Measurements from ENCODE around the gene MEP1A.

MEP1A gene

DNA sequence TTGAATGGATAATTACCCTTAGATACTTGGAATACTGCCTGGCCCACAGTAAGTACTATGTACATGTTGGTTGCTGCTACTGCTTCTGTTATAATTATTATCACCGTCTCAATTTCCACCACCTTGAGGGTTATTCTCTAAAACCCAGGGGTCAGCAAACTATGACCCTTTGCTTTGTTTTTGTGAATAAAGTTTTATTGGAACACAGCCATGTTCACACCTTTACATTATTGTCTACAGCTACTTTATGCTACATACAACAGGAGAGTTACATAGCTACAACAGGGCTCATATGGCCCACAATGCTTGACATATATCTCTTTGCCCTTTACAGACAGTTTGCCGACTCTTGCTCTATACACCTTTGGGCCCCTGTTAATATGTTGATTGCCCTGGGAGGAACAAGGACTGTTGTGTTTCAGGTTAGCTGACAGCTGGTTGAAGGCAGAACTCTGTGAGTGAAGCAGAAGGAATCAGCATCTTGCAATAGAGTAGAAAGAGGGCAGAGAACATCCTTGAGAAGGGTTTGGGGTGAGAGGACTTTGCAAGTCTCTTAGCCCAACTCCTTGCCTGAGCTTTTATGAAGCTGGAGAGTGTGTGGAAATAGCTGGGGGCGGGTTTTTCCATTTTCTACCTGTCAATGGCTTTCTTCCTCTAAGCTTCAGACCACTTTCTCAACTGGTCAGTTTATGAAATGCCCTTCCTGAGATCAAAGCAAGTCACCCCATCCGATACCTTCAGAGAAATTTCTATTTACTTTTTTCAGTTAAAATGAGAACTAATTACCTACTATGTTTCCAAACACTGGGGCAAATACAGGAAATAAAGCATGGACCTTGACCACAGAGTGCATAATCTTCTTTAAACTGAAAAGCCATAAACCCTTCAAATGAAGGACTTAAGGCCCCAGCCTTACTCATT, 3.5 kb upstream of the MEP1A start:
- H3K4me3 Mint-ChIP-seq, result no peak overlapping the region
- H3K27ac Mint-ChIP-seq, result no peak overlapping the region
- H3K4me1 Mint-ChIP-seq, result no peaks in the 10 kb centered on the region
- no peak for DNase-seq
- no peaks in the 10 kb centered on the region for H3K9me3 Mint-ChIP-seq
- peaks cover 4% of the 10 kb centered on the region for H3K27me3 Mint-ChIP-seq
- no peak for ATAC-seq
- no peaks in the 10 kb centered on the region for H3K36me3 Mint-ChIP-seq (ENCODE audit: low read depth)

DNA sequence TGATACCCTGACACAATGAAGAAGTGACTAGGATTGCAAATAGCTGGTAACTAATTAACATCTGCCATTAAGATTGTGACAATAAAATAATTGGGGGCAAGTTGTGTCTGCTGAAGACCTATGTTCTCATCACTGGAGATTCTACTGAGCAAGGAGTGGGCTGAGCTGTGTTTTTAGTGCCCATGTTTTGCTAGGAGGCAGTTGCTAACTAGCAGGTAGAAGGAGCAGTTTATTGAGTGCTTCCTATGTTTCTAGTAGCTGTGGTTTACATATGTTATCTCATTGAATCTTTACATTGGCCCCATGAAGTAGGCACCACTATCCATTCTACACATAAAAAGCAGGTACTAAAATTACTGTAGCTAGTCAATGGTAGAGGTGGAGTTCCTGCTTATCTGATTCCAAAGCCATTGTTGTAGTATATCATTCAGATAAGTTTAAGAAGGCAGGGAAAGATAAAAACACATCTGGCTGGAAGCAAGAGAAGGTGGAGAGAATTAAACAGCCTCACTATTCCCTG, 2.8 kb upstream of the MEP1A start:
- Mint-ChIP-seq H3K4me1 (no peaks in the 10 kb centered on the region), H3K9me3 (no peaks in the 10 kb centered on the region), H3K27ac (no peak overlapping the region), H3K4me3 (no peak overlapping the region), H3K27me3 (peaks cover 4% of the 10 kb centered on the region), H3K36me3 (ENCODE audit: low read depth) (no peaks in the 10 kb centered on the region)
- ATAC-seq (no peak), DNase-seq (no peak)

DNA sequence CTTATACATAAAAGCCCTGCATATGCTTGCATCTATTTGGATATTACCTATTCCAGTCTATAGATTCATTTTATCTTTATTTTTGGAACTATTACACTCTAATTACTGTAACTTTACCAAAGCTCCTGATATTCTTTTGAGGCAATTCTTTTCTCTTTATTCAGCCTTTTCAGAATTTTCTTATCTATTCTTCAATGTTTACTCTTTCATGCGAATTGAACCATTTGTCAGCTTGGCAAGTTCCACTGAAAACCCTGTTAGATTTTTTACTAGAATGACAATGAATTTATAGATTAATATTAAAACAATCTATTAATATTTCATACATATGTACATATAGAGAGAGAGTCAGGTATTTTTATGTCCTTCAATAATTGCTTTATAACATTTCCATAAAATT, 554 bp upstream of the MEP1A start:
- no peaks in the 10 kb centered on the region for H3K36me3 Mint-ChIP-seq (ENCODE audit: low read depth)
- H3K27me3 Mint-ChIP-seq, result peaks cover 7% of the 10 kb centered on the region
- no peak overlapping the region for H3K4me3 Mint-ChIP-seq
- H3K4me1 Mint-ChIP-seq, result no peaks in the 10 kb centered on the region
- no peak for ATAC-seq
- no peak for DNase-seq
- no peaks in the 10 kb centered on the region for H3K9me3 Mint-ChIP-seq
- H3K27ac Mint-ChIP-seq, result no peak overlapping the region

DNA sequence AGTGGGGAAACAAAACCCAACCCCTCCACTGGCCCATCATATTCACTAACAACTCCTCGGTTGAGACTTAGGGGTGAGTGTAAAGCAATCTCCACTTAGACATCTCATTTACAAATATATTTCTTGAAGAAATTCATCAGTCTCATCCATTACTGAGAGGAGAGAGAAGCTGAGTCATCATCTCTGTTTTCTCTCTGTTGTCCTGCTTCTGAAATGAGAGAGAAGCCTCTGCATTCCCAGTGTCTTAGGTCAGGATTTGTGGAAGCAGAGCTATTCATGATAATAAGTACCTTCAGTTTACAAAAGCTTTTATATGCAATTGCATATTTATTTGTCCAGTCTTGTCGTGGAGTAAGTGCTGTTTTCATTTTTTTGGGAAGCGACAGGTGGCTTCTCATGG, 879 bp downstream of the MEP1A start:
- Mint-ChIP-seq H3K9me3 (no peaks in the 10 kb centered on the region), H3K4me3 (no peak overlapping the region), H3K4me1 (no peaks in the 10 kb centered on the region), H3K36me3 (ENCODE audit: low read depth) (no peaks in the 10 kb centered on the region), H3K27me3 (peaks cover 7% of the 10 kb centered on the region), H3K27ac (no peak overlapping the region)
- DNase-seq (no peak), ATAC-seq (no peak)

DNA sequence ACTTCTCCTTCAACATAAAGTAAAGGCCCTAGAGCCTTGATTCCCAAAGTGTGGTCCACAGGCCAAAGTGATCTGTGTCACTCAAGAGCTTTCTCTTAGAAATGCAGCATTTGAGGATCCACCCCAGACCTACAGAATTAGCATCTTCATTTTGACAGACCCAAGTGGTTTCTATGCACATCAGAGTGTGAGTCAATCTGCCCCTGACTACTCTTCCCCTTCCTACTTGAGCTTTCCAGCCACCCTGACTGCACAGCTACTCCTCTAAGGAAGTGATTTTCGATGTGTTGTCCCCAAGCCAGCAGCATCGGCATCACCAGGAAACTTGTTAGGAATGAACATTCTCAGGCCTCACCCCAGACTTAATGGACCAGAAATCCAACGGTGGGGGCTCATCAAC, 2.6 kb downstream of the MEP1A start:
- DNase-seq, result no peak
- no peaks in the 10 kb centered on the region for H3K36me3 Mint-ChIP-seq (ENCODE audit: low read depth)
- H3K4me3 Mint-ChIP-seq, result no peak overlapping the region
- peaks cover 7% of the 10 kb centered on the region for H3K27me3 Mint-ChIP-seq
- H3K4me1 Mint-ChIP-seq, result no peaks in the 10 kb centered on the region
- no peak overlapping the region for H3K27ac Mint-ChIP-seq
- ATAC-seq, result no peak
- H3K9me3 Mint-ChIP-seq, result no peaks in the 10 kb centered on the region

DNA sequence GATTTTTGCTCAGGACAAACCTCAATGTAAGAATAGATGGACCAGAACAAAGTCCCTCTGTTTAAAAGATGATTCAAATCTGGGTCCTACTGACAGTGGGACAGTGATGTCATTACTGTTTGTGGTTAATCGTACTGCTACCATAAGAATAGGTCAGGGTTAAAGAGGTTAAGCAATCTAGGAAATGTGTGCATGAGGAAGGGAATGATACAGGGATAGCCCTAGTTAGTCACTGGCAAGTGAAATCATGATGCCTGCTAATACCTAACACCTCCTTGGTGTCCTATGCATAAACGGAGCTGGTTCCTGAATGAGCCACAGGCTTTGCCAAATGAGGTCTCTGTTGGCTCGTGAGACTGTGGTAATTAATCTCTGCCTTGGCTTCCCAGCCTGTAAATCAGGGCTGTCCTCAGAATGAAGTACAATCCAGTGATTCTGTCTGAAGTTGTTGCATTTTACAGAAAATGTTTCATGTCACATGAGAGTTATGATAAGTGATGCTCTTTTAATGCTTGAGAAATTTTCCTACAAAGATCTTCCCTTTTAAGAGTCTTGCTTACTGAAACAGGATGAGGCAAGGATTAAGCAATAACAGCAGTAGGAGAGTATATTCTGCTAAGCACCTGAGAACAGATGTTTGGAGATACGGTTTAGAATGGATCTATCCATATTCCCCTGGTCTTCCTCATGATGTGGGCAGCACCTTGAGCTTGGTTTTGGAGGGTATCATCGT, 3.8 kb downstream of the MEP1A start:
- H3K4me1 Mint-ChIP-seq, result no peaks in the 10 kb centered on the region
- peaks cover 5% of the 10 kb centered on the region for H3K27me3 Mint-ChIP-seq
- H3K27ac Mint-ChIP-seq, result no peak overlapping the region

DNA sequence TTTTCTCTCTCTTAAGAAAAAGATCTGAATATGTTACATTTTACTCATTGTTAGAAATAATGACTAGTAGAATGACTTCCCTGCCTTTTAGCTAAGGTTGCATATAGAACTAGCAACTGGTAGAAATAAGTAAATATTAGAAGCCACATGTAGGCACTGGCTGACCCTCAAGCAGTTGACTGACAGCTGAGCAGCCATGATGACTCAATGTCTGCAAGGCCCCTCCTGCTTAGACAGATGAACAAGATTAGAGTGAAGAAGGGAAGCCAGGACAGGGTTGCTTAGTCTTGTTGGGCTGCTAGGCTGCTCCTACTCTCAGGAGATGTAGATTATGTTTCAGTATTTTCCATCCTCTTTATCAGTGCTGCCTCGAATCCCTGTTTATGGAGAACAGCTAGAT, 6.5 kb downstream of the MEP1A start:
- Mint-ChIP-seq H3K36me3 (ENCODE audit: low read depth) (no peaks in the 10 kb centered on the region), H3K27me3 (peaks cover 9% of the 10 kb centered on the region), H3K4me1 (no peaks in the 10 kb centered on the region), H3K27ac (no peak overlapping the region), H3K4me3 (no peak overlapping the region), H3K9me3 (no peaks in the 10 kb centered on the region)
- DNase-seq (no peak), ATAC-seq (no peak)

More for the DNA sequence above, 3.8 kb downstream of the MEP1A start:
- DNase-seq, result no peak
- H3K36me3 Mint-ChIP-seq (ENCODE audit: low read depth), result no peaks in the 10 kb centered on the region
- ATAC-seq, result no peak
- no peak overlapping the region for H3K4me3 Mint-ChIP-seq
- H3K9me3 Mint-ChIP-seq, result no peaks in the 10 kb centered on the region

DNA sequence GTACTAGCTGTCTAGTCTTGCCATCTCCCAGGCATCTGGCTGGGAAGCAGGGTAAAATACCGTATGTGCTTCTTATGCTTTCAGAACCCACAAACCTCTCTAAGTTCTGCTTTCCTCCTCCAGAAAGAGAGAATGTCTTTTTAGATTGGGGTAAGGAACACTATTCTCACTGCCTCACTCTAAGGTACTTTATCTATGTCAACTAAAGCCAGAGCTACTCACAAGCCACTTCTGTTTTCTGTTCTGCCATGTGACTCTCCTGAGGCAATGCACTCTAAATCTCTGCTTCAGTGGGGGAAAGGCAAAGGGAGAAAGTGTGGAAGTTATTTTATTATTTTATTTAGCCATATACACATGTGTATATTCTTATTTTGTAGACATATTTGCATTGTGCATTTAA, 15.6 kb downstream of the MEP1A start:
- no peak for ATAC-seq
- Mint-ChIP-seq H3K4me3 (no peak overlapping the region), H3K9me3 (peaks cover 7% of the 10 kb centered on the region), H3K4me1 (no peaks in the 10 kb centered on the region), H3K27me3 (peaks cover 37% of the 10 kb centered on the region), H3K36me3 (ENCODE audit: low read depth) (no peaks in the 10 kb centered on the region), H3K27ac (no peak overlapping the region)
- no peak for DNase-seq

DNA sequence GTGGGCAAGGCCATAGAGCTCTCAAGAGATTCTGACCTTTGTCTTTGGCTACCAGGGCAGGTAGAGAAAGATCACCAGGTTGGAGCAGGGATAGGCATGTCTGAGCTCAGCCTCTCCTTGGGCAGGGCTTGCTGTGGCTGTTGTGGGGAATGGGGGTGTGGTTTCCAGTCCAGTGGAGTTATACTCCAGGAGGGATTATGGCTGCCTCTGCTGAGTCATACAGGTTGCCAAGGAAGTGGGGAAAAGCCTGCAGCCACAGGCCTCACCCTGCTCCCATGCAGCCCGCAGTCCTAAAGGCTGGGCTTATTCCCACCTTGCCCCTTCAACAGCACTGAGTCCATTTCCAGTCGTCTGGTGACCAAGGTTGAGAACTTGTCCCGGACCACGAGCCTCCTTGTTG, 21.9 kb downstream of the MEP1A start:
- H3K4me1 Mint-ChIP-seq, result no peaks in the 10 kb centered on the region
- ATAC-seq, result no peak
- peaks cover 9% of the 10 kb centered on the region for H3K9me3 Mint-ChIP-seq
- H3K27me3 Mint-ChIP-seq, result peaks cover 36% of the 10 kb centered on the region
- H3K4me3 Mint-ChIP-seq, result no peak overlapping the region
- H3K36me3 Mint-ChIP-seq (ENCODE audit: low read depth), result no peaks in the 10 kb centered on the region
- no peak overlapping the region for H3K27ac Mint-ChIP-seq
- no peak for DNase-seq

DNA sequence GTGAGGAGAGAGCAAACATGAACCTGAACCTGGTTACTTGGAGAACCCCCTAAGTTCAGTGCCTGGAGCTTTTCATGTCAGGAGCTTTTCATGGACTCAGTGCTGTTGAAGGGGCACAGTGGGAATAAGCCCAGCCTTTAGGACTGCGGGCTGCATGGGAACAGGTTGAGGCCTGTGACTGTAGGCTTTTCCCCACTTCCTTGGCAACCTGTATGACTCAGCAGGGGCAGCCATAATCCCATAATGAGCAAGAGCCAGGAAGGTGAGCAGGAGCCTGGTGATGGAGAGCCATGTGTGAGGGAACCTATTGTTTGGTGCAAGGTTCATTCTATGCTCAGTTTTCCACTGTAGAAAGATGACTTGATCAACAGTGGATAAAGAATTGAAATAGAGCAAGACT, 23.4 kb downstream of the MEP1A start:
- H3K4me1 Mint-ChIP-seq, result no peaks in the 10 kb centered on the region

DNA sequence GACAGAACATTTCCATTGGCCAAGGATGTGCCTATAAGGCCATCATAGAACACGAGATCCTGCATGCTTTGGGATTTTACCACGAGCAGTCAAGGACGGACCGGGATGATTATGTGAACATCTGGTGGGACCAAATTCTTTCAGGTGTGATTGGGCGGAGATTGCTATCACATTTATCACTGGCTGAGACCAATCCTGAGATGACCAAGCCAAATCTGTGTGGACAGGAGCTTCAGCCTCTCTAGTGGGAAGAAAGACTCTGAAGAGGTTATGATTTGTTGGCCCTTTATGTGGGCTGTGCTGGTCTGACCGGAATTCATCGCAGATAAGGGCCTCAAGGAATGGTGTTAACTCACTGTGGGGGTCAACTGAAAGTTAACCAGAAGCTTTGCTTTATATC, 26.4 kb downstream of the MEP1A start:
- Mint-ChIP-seq H3K36me3 (ENCODE audit: low read depth) (no peaks in the 10 kb centered on the region), H3K4me1 (no peaks in the 10 kb centered on the region), H3K4me3 (no peak overlapping the region), H3K27me3 (peaks cover 10% of the 10 kb centered on the region), H3K27ac (no peak overlapping the region), H3K9me3 (no peaks in the 10 kb centered on the region)
- ATAC-seq (no peak), DNase-seq (no peak)

More for the DNA sequence above, 23.4 kb downstream of the MEP1A start:
- no peak for DNase-seq
- Mint-ChIP-seq H3K27ac (no peak overlapping the region), H3K36me3 (ENCODE audit: low read depth) (no peaks in the 10 kb centered on the region), H3K4me3 (no peak overlapping the region), H3K9me3 (peaks cover 5% of the 10 kb centered on the region), H3K27me3 (peaks cover 26% of the 10 kb centered on the region)
- no peak for ATAC-seq

DNA sequence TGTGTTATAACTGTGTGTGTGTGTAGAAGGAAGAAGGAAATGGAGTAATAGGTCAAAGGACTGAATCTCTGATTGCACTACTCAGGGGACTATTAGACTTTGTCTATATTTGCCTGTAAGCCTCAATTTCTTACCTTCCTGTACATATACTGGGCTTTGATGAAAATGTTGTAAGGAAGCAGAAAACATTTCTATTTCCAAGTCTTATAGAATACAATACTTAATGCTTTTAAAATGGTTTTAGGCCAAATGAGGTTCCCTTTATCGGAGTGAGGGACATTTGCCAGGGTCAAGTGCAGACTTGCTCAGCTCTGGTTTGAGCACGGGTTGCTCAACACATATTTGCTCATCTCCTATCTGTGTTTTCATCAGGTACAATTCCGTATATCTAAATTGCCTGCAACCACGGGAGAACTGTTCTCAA, 28.3 kb downstream of the MEP1A start:
- Mint-ChIP-seq H3K4me3 (no peak overlapping the region), H3K9me3 (no peaks in the 10 kb centered on the region), H3K27me3 (peaks cover 3% of the 10 kb centered on the region), H3K36me3 (ENCODE audit: low read depth) (no peaks in the 10 kb centered on the region), H3K27ac (no peak overlapping the region), H3K4me1 (no peaks in the 10 kb centered on the region)
- ATAC-seq, result no peak
- no peak for DNase-seq

DNA sequence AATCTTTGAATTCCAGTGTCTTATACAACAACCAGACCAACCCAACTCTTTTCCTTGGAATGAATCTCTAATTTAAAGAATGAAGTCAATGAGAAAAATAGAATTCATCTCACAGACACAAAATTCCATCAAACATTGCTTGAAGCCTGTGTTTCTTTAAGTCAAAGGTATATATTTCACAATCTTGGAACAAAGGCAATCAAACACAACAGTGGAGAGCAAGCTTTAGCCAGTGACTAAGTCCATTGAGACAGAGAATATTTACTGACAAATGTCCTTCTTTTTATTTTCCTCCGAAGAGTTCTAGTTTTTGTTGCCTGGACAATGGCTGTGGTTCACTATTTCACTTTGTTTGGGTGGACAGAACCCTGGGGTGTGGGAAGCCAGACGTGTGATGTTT, 35.8 kb downstream of the MEP1A start:
- no peaks in the 10 kb centered on the region for H3K36me3 Mint-ChIP-seq (ENCODE audit: low read depth)
- no peaks in the 10 kb centered on the region for H3K9me3 Mint-ChIP-seq
- no peaks in the 10 kb centered on the region for H3K4me1 Mint-ChIP-seq
- no peak overlapping the region for H3K27ac Mint-ChIP-seq
- H3K27me3 Mint-ChIP-seq, result peaks cover 3% of the 10 kb centered on the region
- no peak overlapping the region for H3K4me3 Mint-ChIP-seq
- ATAC-seq (no peak), DNase-seq (no peak)

DNA sequence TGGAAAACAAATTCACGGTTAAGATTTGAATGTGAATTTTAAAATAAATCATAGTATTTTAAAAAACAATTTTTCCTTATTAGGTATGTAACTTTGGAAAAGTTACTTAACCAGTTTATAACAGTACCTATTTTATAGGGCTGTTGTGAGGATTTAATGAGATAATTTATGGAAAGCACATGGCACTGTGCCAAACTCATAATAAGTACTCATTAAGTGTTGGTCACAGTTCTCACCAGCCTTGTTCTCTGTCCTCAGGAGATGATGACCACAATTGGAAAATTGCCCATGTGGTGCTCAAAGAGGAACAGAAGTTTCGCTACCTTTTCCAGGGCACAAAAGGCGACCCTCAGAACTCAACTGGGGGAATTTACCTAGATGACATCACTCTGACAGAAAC, 39.6 kb downstream of the MEP1A start:
- no peak overlapping the region for H3K4me3 Mint-ChIP-seq

More for the DNA sequence above, 39.6 kb downstream of the MEP1A start:
- ATAC-seq (no peak), DNase-seq (no peak)
- Mint-ChIP-seq H3K9me3 (no peaks in the 10 kb centered on the region), H3K27ac (no peak overlapping the region), H3K27me3 (peaks cover 3% of the 10 kb centered on the region), H3K36me3 (ENCODE audit: low read depth) (no peaks in the 10 kb centered on the region), H3K4me1 (no peaks in the 10 kb centered on the region)
